CD4-positive, alpha-beta T cell treated with Interleukin-15 for 1 hour (primary cell): ENCODE measurements around the gene MEMO1.
"Not testable (repeated sequence)": the region's sequence is repeated elsewhere in the genome, so short reads cannot be mapped to it uniquely, and the experiment has no call there.

Experiments
- DNase-seq: peaks from one replicate; pipeline ENCODE4 v3.0.0-alpha.2; 2020

MEMO1 gene

GRCh38 chr2:31956312-31956711 is 54.5 kb downstream of the MEMO1 start:
- DNase-seq, result no peak

DNA sequence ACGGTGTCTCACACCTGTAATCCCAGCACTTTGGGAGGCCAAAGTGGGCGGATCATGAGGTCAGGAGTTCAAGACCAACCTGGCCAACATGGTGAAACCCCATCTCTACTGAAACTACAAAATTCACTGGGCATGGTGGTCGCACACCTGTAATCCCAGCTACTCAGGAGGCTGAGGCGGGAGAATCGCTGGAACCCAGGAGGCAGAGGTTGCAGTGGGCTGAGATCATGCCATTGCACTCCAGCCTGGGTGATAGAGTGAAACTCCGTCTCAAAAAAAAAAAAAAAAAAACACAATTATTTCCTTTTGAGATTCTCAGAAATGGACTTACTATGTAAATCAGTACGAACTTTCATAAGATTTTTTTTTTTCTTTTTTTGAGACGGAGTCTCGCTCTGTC is 57.7 kb downstream of the MEMO1 start:
- DNase-seq, result not testable (repeated sequence)

DNA sequence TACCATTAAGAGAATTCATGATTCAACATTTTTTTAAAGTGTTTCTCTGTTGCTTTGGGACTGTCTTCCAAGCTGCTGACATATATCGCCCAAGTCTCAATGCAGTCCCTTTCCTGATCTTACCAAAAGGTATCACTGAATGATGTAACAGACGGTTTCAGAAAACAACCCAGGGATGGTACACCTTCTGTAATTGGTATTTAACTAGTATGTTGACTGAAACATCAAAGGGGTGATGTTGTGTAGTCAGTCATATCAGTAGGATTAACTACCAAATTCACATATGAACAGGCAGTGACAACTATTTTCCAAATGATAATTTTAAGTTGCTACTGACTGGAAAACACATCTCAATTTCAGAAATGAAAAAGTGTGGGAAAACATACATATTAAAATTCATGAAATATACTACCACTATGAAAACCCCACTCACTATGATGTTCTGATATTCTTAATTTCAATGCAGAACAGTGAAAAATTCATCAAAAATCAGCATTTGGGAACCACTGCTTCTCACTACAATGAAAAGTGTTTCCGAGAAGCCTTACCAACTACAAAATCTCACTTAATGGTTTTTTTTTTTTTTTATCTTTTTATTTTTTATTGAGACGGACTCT is 59.8 kb downstream of the MEMO1 start:
- no peak for DNase-seq

- DNase-seq, result no peak
Measured at GRCh38 chr2:31947871-31948270, 62.9 kb downstream of the MEMO1 start.

DNA sequence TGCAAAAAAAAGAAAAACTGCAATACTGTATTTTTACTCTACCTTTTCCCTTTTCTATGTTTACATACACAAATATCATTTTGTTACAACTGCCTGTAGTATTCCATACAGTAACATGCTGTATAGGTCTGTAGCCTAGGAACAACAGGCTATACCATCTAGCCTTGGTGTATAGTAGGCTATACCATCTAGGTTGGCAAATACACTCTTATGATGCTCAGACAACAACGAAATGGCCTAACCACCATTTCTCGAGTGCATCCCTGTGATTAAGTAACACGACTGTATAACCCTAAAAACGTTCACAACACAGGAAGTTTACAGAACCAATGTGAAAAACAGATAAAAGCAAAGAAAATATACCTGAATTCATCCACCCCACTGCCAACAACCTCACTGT is 64.0 kb downstream of the MEMO1 start:
- no peak for DNase-seq

DNA sequence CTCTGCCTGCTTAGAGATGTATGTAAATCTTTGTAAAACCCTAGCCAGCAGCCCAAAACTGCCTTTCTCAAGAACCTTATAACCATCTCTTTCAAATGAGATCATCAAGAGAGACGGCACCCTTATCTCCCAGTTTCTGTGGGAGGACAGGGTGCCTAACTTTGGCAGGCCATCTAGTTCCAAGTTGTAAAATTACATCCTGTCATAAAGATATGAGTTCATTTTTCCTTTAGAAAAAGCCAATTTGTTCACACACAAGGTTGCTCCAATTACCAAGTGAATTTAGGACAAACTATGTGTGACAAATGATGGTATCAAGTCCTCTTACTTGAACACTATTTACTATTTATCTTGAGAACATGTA is 65.3 kb downstream of the MEMO1 start:
- DNase-seq, result no peak

DNA sequence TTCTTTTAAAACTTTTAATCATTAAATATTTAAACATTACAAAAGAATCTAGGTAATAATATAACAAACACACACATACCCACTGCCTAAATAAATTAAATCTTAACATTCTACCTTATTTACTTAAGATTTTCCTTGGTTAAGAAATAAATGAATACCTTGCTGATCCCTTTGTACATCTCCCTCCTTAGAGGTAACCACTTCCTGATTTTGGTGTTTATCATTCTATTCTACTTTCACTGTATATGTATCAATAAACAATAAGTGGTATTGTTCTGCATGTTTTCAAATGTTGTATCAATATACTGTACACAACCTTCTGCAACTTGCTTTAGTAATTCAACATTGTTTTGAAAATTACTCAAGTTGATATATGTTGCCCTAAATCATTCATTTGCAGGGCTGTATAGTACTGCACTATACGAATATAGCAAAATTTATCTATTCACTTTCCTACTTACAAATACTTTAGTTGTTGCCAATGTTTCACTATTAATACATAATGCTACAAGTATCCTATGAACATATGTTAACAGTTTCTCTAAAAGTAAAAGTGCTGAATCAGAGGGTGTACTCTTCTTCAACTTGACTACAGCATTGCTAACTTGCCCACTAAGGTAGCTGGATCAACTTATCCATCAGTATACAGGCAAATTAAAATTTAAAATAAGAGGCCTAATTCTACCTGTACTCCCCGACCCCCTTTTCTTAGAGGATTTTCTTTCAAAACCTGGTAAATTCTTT is 65.8 kb downstream of the MEMO1 start:
- no peak for DNase-seq

DNA sequence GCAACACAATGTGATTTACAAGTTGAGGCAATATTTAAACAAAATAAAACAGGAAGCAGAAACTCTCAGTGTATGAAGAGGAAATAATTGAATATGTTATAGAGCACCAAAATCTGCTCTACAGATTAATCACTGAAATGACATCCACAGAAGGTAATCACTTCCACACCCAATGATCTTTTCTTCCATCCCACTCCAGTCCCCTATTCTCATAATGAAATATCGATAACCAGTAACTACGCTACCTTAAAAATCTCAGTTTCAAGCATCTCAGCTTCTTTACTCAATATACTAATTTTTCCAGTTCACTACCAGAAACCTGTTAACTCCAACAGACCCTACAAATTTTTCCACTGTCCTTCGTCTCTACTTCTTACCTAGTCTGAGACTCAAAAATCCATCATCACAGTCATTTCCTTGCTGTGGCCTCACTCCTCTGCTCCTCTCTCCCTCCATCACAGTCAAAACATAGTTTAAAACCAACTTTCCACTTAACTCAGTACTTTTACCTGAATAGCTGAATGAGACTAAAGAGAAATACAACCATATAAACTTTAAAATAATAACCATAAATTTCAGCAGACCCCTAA is 67.1 kb downstream of the MEMO1 start:
- no peak for DNase-seq

DNA sequence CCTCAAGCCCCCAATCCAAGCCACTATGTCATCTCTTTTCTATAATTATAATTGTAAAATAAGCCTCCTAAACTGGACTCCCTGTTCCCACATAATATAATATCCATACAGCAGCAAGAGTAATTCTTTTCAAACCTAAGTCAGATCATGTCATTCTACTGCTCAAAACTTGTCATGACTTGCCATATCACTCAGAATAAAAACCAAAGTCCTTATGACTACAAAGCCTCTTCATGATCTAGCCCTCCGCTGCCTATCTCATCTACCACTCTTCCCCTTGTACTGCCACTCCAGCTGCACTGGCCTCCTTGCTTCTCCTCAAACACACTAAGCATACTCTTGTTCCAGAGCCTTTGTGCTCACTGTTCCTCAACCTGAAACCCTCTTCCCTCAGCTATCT is 69.9 kb downstream of the MEMO1 start:
- DNase-seq, result no peak

GRCh38 chr2:31937741-31938140 is 73.1 kb downstream of the MEMO1 start:
- no peak for DNase-seq

- no peak for DNase-seq
Measured at GRCh38 chr2:31935370-31935769, 75.4 kb downstream of the MEMO1 start.

DNA sequence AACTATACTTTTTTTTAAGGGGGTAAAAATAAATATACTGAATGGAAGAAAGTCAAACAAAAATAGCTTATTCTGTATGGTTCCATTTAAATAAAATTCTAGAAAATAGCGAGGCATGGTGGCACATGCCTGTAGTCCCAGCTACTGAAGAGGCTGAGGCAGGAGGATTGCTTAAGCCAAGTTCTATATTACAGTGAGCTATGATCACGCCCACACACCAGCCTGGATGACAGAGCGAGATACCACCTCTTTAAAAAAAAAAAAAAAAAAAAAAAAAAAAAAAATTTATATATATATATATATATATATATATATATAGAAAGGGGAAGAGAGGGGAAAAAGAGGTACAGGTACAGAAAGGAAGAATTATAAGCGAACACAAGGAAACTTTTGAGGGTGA is 77.7 kb downstream of the MEMO1 start:
- DNase-seq, result no peak

DNA sequence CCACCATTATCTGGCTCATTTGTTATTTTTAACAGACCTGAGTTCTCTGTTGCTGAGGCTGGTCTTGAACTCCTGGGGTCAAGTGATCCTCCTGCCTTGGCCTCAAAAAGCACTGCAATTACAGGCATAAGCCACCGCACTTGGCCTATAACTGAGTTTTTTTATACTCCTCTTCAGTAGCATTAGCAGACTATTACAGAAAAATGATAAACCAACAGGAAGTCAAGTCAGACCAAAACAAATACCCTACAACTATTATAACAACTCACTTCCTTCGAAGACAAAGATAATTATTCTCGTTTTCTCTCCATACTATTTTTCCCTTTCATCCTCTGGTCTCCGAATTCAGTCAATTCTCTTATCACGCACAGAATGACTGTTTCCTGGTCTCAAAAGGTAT is 78.2 kb downstream of the MEMO1 start:
- no peak for DNase-seq

GRCh38 chr2:31931916-31932315 is 78.9 kb downstream of the MEMO1 start:
- DNase-seq, result no peak

GRCh38 chr2:31925517-31925916 is 85.3 kb downstream of the MEMO1 start:
- DNase-seq, result no peak

- DNase-seq, result no peak
Measured at GRCh38 chr2:31923662-31924061, 87.1 kb downstream of the MEMO1 start.

DNA sequence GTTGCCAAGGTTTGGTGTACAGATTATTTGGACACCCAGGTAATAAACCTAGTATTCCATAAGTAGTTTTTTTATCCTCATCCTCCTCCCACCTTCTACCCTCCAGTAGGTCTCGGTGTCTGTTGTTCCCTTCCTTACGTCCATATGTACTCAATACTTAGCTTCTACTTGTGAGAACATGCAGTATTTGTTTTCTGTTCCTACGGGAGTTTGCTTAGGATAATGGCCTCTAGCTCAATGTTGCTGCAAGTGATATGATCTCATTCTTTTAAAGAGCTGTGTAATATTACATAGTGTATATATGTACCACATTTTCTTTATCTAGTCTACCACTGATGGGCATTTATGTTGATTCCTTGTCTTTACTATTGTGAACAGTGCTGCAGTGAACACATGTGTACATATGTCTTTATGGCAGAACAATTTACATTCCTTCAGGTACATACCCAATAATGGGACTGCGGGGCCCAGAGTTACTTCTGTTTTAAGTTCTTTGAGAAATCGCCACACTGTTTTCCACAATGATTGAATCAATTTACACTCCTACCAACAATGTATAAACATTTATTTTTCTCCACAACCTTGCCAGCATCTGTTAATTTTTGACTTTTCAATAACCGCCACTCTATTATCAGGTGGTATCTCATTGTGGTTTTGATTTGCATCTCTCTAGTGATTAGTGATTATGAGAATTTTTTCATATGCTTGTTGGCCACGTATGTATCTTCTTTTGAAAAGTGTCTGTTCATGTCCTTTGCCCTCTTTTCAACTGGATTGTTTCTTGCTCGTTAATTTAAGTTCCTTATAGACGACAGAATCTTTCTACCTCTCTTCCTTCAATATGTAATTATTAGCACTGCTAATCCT is 88.0 kb downstream of the MEMO1 start:
- no peak for DNase-seq

DNA sequence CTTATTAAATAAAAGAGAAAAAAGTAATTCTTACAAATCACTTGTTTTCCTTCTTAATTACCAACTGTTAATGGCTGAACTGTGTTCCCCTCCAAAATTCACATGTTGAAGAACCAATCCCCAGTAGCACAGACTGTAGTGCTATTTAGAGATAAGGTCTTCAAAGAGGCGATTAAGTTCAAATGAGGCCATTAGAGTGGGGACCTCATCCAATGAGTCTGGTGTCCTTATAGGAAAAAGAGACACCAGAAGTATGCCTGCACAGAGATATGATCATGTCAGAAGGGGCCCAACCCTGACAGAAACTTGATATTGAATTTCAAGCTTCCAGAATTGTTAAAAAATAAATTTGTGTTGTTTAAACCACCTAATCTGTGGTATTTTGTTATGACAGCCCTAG is 89.8 kb downstream of the MEMO1 start:
- no peak for DNase-seq

DNA sequence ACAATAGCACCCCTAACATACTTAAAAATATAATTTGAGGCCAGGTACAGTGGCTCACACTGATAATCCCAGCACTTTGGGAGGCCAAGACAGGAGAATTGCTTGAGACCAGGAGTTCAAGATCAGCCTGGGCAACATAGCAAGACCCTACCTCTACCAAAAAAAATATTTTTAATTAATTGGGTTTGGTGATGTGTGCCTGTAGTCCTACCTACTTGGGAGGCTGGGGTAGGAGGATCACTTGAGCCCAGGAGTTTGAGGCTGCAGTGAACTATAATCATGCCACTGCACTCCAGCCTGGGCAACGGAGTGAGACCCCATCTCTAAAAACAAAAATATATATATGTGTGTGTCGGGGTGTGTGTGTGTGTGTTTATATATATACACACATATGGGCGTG is 91.3 kb downstream of the MEMO1 start:
- DNase-seq, result no peak

- DNase-seq, result no peak
Measured at GRCh38 chr2:31909661-31910060, 101.1 kb downstream of the MEMO1 start.

GRCh38 chr2:31907491-31907890 is 103.3 kb downstream of the MEMO1 start:
- DNase-seq, result not testable (repeated sequence)

- DNase-seq, result no peak
Measured at GRCh38 chr2:31903109-31903780, 107.6 kb downstream of the MEMO1 start.

DNA sequence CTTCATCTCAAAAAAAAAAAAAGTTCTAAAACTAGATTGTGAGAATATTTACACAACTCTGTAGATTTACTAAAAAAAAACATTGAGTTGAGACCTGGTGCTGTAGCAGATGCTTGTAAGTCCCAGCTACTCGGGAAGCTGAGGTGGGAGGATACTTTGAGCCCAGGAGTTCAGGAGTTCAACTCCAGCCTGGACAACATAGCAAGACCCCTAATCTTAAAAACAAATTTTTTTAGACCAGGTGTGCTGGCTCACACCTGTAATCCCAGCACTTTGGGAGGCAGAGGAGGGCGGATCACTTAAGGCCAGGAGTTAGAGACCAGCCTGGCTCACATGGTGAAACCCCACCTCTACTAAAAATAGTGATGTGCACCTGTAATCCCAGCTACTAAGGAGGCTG is 108.9 kb downstream of the MEMO1 start:
- no peak for DNase-seq
